ENCODE results near the gene TMEM139. TPM values are rescaled to one million over a fixed set of nuclear protein-coding genes. Genes with fewer than 3 reads are reported as not detected.

Gene TMEM139
- total and polyA plus RNA-seq, 3 donors from 2014 or later = 1.1 to 5.3 (median 2.2) TPM

DNA sequence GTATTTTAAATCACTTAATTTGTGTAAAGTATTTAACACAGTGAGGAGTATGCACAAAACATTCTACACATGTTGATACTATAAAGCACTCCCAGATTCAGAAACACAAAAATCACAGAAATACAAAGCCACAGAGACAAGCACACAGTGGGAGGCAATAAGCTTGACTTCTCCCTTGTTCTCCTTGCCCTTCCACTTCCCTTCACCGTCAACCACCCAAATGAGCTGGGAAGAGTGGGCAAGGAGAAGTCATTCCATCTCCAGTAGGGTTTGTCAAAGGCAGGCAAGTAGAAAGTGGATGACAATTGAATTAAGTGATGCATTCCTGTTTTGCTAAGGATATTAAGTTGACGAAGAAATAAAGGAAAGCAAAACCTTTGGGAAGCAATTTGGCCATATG is 4.2 kb upstream of the TMEM139 start:
- intact Hi-C loops (cut with DNase I; ENCODE audit: low total_unique reads) = no loop called here
- no peak overlapping the region for H3K27ac ChIP-seq

DNA sequence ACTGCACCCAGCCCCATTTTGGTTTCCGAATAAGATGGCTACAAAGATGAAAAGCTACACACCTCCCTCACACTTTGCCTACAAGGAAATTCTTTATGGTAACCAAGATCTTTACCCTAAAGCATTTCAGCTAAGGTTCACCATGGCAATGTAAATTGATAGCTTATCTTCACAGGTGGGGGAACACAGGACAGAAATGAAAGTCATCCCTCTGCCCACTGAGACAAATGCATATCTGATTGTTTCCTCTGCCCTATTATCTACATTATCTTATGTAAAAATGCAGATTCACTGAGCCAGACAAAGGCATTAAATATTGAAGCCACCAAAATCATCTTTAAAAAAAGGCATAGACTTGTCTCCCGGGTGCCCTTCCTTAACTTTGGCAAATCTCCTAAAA is 3.2 kb upstream of the TMEM139 start:
- H3K4me3 ChIP-seq = no peak overlapping the region
- H3K27me3 ChIP-seq = no peaks in the 10 kb centered on the region
- WGBS, 2 donors = 92 to 95% methylated on average over 2 of the region's 2 CpGs
- intact Hi-C loops (cut with DNase I; ENCODE audit: low total_unique reads) = no loop called here
- no peaks in the 10 kb centered on the region for H3K36me3 ChIP-seq (ENCODE audit: low read depth, missing control alignments)
- H3K4me1 ChIP-seq = peaks cover 4% of the 10 kb centered on the region
- TF ChIP-seq, protein P1, sequence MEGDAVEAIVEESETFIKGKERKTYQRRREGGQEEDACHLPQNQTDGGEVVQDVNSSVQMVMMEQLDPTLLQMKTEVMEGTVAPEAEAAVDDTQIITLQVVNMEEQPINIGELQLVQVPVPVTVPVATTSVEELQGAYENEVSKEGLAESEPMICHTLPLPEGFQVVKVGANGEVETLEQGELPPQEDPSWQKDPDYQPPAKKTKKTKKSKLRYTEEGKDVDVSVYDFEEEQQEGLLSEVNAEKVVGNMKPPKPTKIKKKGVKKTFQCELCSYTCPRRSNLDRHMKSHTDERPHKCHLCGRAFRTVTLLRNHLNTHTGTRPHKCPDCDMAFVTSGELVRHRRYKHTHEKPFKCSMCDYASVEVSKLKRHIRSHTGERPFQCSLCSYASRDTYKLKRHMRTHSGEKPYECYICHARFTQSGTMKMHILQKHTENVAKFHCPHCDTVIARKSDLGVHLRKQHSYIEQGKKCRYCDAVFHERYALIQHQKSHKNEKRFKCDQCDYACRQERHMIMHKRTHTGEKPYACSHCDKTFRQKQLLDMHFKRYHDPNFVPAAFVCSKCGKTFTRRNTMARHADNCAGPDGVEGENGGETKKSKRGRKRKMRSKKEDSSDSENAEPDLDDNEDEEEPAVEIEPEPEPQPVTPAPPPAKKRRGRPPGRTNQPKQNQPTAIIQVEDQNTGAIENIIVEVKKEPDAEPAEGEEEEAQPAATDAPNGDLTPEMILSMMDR (IDR thresholded peaks at IDR 0.05) = no peak
- no peak for TF ChIP-seq POLR2A (IDR thresholded peaks at IDR 0.05)
- H3K9me3 ChIP-seq = no peaks in the 10 kb centered on the region
- H3K27ac ChIP-seq = no peak overlapping the region
- DNase-seq = no peak

More for the DNA sequence above, 4.2 kb upstream of the TMEM139 start:
- WGBS, 2 donors = 84 to 89% methylated on average over 2 of the region's 2 CpGs
- no peak overlapping the region for H3K4me3 ChIP-seq
- peaks cover 4% of the 10 kb centered on the region for H3K4me1 ChIP-seq
- H3K9me3 ChIP-seq = no peaks in the 10 kb centered on the region
- TF ChIP-seq POLR2A (IDR thresholded peaks at IDR 0.05) = no peak
- TF ChIP-seq, protein P1 (IDR thresholded peaks at IDR 0.05) = no peak
- no peak for DNase-seq
- H3K36me3 ChIP-seq (ENCODE audit: low read depth, missing control alignments) = no peaks in the 10 kb centered on the region
- H3K27me3 ChIP-seq = no peaks in the 10 kb centered on the region

DNA sequence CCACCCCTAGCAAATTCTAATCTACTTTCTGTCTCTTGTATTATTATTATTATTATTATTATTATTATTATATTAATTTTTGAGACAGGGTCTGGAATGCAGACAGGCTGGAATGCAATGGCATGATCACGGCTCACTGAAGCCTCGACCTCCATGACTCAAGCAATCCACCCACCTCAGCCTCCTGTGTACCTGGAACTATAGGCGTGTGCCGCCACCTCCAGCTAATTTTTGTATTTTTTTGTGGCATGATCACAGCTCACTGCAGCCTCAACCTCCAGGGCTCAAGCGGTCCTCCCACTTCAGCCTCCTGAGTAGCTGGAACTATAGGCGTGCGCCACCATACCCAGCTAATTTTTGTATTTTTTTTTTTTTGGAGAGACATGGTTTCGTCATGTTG is 2.6 kb upstream of the TMEM139 start:
- no peak for DNase-seq
- Histone ChIP-seq H3K4me1 (peaks cover 4% of the 10 kb centered on the region), H3K9me3 (no peaks in the 10 kb centered on the region), H3K27me3 (no peaks in the 10 kb centered on the region), H3K36me3 (ENCODE audit: low read depth, missing control alignments) (no peaks in the 10 kb centered on the region), H3K27ac (no peak overlapping the region), H3K4me3 (no peak overlapping the region)
- intact Hi-C loops (cut with DNase I; ENCODE audit: low total_unique reads) = no loop called here
- WGBS, 2 donors = 92 to 97% methylated on average over 8 of the region's 8 CpGs
- TF ChIP-seq POLR2A (IDR thresholded peaks at IDR 0.05) = no peak
- TF ChIP-seq, protein P1 (IDR thresholded peaks at IDR 0.05) = no peak

DNA sequence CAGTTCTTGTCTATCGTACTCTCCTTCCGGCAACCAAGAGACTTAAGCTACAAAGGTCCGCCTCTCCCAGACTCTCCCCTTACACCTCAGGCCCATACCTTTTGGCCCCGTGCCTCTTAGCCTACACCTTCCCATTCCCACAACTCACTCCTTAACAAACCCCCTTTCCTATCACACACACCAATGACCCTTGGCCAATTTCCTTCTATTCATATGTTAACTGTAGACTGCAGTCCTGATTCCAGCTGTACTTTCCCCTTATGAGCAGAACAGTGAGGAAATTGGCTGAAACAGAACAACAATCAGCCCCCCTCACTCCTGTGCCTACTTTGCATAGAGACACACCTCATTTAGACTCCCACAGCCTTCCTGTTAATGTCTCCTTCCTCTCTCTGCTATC is 1.4 kb upstream of the TMEM139 start:
- TF ChIP-seq POLR2A (IDR thresholded peaks at IDR 0.05) = no peak
- TF ChIP-seq, protein P1 (IDR thresholded peaks at IDR 0.05) = no peak

DNA sequence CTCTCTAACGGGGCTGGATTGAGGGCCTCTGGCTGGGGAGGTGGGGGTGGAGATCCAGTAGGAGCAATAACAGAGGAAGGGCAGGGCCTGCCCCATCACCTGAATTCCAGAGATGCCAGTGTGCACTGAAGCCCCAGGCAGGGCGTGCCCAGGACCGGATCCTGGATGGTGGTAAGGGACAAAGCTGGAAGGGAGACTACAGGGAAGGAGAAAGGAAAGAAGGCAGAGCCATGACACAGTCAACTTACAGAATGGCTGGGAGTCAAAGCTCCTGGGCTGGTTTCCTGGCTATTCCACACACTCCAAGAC is 666 bp downstream of the TMEM139 start:
- H3K36me3 ChIP-seq (ENCODE audit: low read depth, missing control alignments) = no peaks in the 10 kb centered on the region
- intact Hi-C loops (cut with DNase I; ENCODE audit: low total_unique reads) = no loop called here
- 69 to 73% methylated on average over 3 of the region's 3 CpGs for WGBS, 2 donors
- H3K27ac ChIP-seq = no peak overlapping the region
- no peaks in the 10 kb centered on the region for H3K27me3 ChIP-seq
- DNase-seq = no peak
- TF ChIP-seq POLR2A (IDR thresholded peaks at IDR 0.05) = no peak
- TF ChIP-seq, protein P1 (IDR thresholded peaks at IDR 0.05) = no peak
- no peaks in the 10 kb centered on the region for H3K9me3 ChIP-seq
- peaks cover 13% of the 10 kb centered on the region for H3K4me1 ChIP-seq
- no peak overlapping the region for H3K4me3 ChIP-seq

More for the DNA sequence above, 1.4 kb upstream of the TMEM139 start:
- Histone ChIP-seq H3K9me3 (no peaks in the 10 kb centered on the region), H3K36me3 (ENCODE audit: low read depth, missing control alignments) (no peaks in the 10 kb centered on the region), H3K4me3 (no peak overlapping the region), H3K27me3 (no peaks in the 10 kb centered on the region), H3K27ac (no peak overlapping the region), H3K4me1 (peaks cover 10% of the 10 kb centered on the region)
- intact Hi-C loops (cut with DNase I; ENCODE audit: low total_unique reads) = no loop called here
- 79 to 87% methylated on average over 4 of the region's 4 CpGs for WGBS, 2 donors
- DNase-seq = no peak

Measured in testis (tissue), 3 donors.